ENCODE data around the gene SLC2A1.

DNA sequence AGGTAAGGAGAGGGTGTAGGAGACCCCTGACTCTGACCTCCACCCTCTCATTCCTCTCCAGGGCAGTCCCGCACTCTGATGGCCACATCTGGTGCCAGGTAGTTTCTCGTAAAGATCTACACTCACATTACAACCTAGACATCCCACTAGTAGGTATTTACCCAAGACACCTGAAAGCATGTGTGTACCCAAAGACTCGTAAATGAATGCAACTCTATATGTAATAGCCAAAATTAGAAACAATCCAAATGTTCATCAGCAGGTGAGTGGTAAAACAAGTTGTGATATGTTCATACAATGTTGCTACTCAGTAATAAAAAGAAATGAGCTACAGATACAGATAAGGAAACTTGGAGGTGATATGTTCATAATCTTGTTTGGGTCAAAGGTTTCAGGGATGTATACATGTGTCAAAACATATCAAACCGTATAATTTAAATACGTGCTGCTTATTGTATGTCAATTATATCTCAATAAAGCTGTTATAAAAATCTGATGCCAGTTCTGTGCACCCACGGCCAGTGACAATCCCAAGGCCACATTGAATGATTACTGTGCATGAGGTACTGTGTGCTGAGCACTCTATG, 37.8 kb upstream of the SLC2A1 start:
- TF ChIP-seq, protein P1, sequence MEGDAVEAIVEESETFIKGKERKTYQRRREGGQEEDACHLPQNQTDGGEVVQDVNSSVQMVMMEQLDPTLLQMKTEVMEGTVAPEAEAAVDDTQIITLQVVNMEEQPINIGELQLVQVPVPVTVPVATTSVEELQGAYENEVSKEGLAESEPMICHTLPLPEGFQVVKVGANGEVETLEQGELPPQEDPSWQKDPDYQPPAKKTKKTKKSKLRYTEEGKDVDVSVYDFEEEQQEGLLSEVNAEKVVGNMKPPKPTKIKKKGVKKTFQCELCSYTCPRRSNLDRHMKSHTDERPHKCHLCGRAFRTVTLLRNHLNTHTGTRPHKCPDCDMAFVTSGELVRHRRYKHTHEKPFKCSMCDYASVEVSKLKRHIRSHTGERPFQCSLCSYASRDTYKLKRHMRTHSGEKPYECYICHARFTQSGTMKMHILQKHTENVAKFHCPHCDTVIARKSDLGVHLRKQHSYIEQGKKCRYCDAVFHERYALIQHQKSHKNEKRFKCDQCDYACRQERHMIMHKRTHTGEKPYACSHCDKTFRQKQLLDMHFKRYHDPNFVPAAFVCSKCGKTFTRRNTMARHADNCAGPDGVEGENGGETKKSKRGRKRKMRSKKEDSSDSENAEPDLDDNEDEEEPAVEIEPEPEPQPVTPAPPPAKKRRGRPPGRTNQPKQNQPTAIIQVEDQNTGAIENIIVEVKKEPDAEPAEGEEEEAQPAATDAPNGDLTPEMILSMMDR (IDR thresholded peaks at IDR 0.05) = no peak
- no peak for TF ChIP-seq POLR2AphosphoS5 (IDR thresholded peaks at IDR 0.05)
